ENCODE data around the gene ELK4. TPM values are rescaled to one million over a fixed set of nuclear protein-coding genes. Genes with fewer than 3 reads are reported as not detected.

The ELK4 gene
- total RNA-seq, 4 donors from 2014 or later = 18.0 to 33.9 (median 28.4) TPM

GRCh38 chr1:205594846-205595245 lies 37.0 kb downstream of the ELK4 start:
- no peaks in the 10 kb centered on the region for H3K9me3 ChIP-seq
- no peak for TF ChIP-seq CTCF (IDR thresholded peaks at IDR 0.05)
- no peak for TF ChIP-seq POLR2A (IDR thresholded peaks at IDR 0.05)
- no peak overlapping the region for H3K4me3 ChIP-seq (replicated peaks in 1 of 3)
- no peaks in the 10 kb centered on the region for H3K27me3 ChIP-seq
- DNase-seq = no peak
- H3K36me3 ChIP-seq = no peaks in the 10 kb centered on the region
- 100% methylated on average over 1 of the region's 1 CpG for WGBS, 2 donors
- H3K27ac ChIP-seq = no peak overlapping the region
- intact Hi-C loops (cut with DNase I) = loop anchor here (5.0 kb wide), 1 partner anchor 37 kb away; the partner anchor contains the start of gene ELK4
- peaks cover 6 to 17% of the 10 kb centered on the region in 2 donors for H3K4me1 ChIP-seq

- TF ChIP-seq CTCF (IDR thresholded peaks at IDR 0.05) = no peak
- no peak for TF ChIP-seq POLR2A (IDR thresholded peaks at IDR 0.05)
- H3K27ac ChIP-seq = no peak overlapping the region
- 51 to 69% methylated on average over 6 of the region's 6 CpGs for WGBS, 2 donors
- no peaks in the 10 kb centered on the region for H3K27me3 ChIP-seq
- no peaks in the 10 kb centered on the region for H3K9me3 ChIP-seq
- H3K36me3 ChIP-seq = no peaks in the 10 kb centered on the region
- H3K4me1 ChIP-seq = peaks cover 0 to 8% of the 10 kb centered on the region in 2 donors
- intact Hi-C loops (cut with DNase I) = loop anchor here (5.0 kb wide), 1 partner anchor 38 kb away; the partner anchor contains the start of gene ELK4
- DNase-seq = no peak
- H3K4me3 ChIP-seq (replicated peaks in 1 of 3) = no peak overlapping the region
Measured at GRCh38 chr1:205593967-205594366, 37.8 kb downstream of the ELK4 start.

- intact Hi-C loops (cut with DNase I) = loop anchor here (5.0 kb wide), 1 partner anchor 39 kb away; the partner anchor contains the start of gene ELK4
- H3K4me3 ChIP-seq (replicated peaks in 1 of 3) = no peak overlapping the region
- no peak for TF ChIP-seq CTCF (IDR thresholded peaks at IDR 0.05)
- TF ChIP-seq POLR2A (IDR thresholded peaks at IDR 0.05) = no peak
- no peak for DNase-seq
- H3K4me1 ChIP-seq = peaks cover 0 to 4% of the 10 kb centered on the region in 2 donors
- 54 to 72% methylated on average over 4 of the region's 4 CpGs for WGBS, 2 donors
- H3K9me3 ChIP-seq = no peaks in the 10 kb centered on the region
- H3K27me3 ChIP-seq = no peaks in the 10 kb centered on the region
- H3K27ac ChIP-seq = no peak overlapping the region
- no peaks in the 10 kb centered on the region for H3K36me3 ChIP-seq
Measured at GRCh38 chr1:205593532-205593931, 38.3 kb downstream of the ELK4 start.

GRCh38 chr1:205592443-205593003 lies 39.3 kb downstream of the ELK4 start:
- Histone ChIP-seq H3K9me3 (no peaks in the 10 kb centered on the region), H3K4me3 (replicated peaks in 1 of 3) (no peak overlapping the region), H3K4me1 (no peaks in the 10 kb centered on the region), H3K27me3 (no peaks in the 10 kb centered on the region), H3K36me3 (no peaks in the 10 kb centered on the region), H3K27ac (no peak overlapping the region)
- no peak for DNase-seq
- intact Hi-C loops (cut with DNase I) = loop anchor here (5.0 kb wide), 1 partner anchor 40 kb away; the partner anchor contains the start of gene ELK4
- WGBS, 2 donors = 77 to 84% methylated on average over 14 of the region's 14 CpGs
- TF ChIP-seq CTCF (IDR thresholded peaks at IDR 0.05) (no peak), POLR2A (IDR thresholded peaks at IDR 0.05) (no peak)

- WGBS, 2 donors = 4 to 6% methylated on average over 37 to 40 of the region's 40 CpGs
- H3K9me3 ChIP-seq = no peaks in the 10 kb centered on the region
- intact Hi-C loops (cut with DNase I) = loop anchor here (2.0 to 5.0 kb wide), 2 partner anchors 41 to 65 kb away; partner anchors contain the start of gene ELK4
- no peak overlapping the region for H3K27ac ChIP-seq
- no peaks in the 10 kb centered on the region for H3K27me3 ChIP-seq
- no peaks in the 10 kb centered on the region for H3K36me3 ChIP-seq
- peak; percentile 85 to 87 for DNase-seq
- TF ChIP-seq POLR2A (IDR thresholded peaks at IDR 0.05) = no peak
- TF ChIP-seq CTCF (IDR thresholded peaks at IDR 0.05) = peak; percentile 92 to 99 (median 98)
- H3K4me1 ChIP-seq = no peaks in the 10 kb centered on the region
- H3K4me3 ChIP-seq (replicated peaks in 1 of 3) = peak overlapping the region in 1 of 3 donors; percentile 24
Measured at GRCh38 chr1:205591522-205592351, 40.1 kb downstream of the ELK4 start.

Measured in thyroid gland (tissue), 4 donors.